NOMO-1 treated with DMSO at 0.1 percent for 48 hours (cell line): ENCODE results near the gene BEX3.
"Not testable (repeated sequence)": the region's sequence is repeated elsewhere in the genome, so short reads cannot be mapped to it uniquely, and the experiment has no call there.

Source experiments
- DNase-seq: peaks from one replicate; lab custom pipeline; 2025; ENCODE audit not compliant: unreplicated experiment; lab: John Stamatoyannopoulos, UW

The BEX3 gene

DNA sequence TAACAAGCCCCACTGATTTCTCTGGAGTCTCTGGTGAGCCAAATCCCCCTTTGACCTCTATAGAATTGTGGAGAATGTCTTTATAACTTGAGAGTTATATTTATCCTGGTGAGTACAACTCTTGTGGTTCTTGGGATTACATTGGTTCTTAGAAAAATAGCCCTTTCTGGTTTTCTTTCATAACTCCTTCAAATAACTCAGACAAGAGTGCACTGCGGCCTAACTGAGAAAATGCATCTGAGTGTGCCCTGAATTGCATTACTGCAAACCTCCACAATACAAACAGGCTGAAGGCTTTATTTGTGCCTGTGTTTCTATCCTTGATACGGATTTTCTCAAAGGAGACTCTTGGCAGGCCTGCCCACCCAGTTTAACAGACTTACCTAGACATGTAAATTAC lies 2.7 kb downstream of the BEX3 start:
- DNase-seq: no peak

DNA sequence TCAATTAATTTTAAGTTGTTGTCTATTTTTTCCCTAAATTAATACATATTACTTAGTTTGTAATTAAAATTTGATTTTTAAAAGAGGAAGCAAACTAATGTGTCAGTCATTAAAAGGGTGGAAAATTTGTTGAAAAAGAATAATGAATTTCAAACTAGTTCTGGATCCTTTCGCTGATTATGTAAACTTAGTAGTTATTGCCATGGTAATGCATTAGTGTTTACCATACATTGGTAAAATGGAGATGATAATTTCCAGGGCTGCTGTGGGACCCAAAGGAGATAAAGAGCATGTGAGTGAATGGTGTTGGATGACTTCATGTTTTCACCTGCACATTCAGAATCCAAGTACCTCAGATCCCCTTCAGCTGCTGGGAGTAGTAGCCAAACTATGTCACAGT lies 6.5 kb downstream of the BEX3 start:
- no peak for DNase-seq

DNA sequence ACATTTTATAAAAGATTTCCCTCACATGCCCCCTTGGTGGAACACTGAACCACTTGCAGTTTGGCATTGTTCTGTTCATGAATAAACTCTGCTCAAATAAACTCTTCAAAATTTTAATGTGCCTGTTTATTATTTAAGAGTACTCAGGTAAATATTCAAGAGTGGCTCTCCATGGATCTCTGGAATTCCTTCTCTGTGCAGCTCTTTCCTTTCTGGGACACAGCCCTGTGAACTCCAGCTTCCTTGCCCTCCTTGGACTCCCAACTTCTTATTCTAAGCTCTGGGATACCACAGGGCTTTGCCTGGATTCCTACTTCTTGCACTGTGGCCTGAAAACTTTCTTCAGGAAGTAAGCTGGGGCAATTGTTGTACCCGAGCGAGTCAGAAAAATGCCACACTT lies 8.3 kb downstream of the BEX3 start:
- no peak for DNase-seq

DNA sequence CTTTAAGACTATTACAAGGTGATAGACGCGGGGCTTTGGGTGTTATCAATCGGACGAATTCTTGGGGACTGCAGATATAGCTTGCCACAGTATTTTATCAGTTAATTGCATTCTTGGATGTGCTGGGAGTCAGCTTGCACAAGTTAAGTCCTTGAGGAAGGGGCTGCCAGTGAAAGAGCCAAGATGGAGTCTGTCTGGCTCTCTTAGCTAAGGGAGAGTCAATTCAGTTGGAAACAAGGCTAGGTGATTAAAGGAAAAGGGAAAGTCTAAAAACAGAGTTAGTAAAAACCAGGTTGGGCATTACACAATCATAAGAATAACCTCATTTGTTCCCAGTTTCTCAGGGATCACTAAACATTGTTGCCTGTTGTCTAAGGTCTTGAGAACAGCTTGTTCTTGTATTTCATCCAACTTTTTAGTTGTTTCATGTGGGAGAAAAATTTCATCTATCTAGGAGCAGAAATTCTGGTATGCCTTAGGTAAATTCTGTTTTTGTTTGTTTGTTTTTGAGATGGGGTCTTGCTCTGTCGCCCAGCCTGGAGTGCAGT lies 9.0 kb downstream of the BEX3 start:
- DNase-seq: not testable (repeated sequence)

DNA sequence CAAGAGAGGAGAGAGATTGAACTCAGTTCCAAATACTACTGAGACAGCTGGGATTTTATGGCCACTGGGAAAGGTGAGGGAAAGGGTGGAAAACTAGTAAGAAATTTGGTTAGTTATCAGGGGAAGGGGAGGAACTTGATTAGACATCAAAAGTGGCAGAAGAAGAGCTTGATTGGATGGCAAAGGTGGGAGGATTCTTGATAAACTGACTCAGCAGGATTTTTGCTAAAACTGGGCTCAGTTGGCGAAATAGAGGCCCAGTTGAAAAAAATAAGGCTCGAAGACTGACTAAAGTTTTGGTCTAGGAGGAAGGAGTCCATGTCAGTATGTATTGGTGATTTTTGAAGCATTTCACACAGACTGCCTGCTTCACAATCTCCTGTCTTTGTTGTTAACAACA lies 10.0 kb downstream of the BEX3 start:
- DNase-seq: no peak

DNA sequence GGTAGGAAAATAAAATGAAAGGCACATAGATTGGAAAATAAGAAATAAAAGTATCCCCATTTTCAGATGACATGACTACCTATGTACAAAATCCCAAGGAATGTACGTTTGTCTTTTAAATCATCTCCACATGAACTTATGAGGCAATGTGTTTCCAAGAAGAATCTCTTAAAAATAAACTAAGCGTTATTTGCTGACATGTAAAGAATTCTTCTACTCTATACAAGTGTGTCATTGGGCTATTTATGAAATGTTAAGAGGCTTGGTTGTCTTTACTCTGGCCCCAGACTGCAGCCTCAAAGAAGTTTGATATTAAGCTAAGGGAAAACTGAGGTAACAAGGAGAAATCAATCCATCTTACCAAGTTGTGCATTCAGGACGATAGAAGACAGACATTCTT lies 17.1 kb downstream of the BEX3 start:
- no peak for DNase-seq

DNA sequence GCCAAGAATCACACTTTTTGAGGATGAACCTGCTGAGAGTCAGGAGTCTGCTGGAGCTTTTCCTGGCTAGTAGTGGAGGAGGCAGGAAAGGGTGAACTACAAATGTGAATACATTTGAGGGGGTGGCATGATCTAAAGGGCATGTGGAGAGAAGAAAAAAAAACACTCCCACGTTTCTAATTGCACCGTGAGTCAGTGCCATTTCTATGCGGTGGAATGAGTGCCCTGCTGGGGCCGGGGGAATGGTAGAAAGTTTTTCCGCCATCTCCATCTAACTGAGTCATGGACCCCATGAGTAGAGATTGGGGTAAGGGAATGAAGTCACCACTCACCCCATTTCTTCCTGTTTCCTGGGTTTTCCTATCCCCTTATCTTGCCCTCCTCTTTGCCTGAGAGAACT lies 19.8 kb downstream of the BEX3 start:
- no peak for DNase-seq

DNA sequence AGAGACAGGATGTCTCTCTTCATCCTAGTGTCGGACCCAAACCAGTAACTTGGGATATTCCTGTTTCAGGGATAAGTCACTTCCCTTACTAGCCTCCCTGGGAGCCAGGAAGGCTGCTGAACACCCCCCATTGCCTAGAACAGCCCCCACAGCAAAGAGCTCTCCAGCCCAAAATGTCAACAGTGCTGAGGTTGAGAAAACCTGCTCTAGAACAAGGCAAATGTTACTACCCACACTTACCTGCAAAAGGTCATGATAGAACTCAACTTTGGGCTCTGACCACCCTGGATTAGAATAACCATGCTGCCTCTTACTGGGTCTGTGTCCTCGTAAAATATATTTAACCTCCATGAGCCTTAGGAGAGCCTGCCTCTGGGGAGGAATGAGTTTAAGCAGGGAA lies 20.3 kb downstream of the BEX3 start:
- no peak for DNase-seq

DNA sequence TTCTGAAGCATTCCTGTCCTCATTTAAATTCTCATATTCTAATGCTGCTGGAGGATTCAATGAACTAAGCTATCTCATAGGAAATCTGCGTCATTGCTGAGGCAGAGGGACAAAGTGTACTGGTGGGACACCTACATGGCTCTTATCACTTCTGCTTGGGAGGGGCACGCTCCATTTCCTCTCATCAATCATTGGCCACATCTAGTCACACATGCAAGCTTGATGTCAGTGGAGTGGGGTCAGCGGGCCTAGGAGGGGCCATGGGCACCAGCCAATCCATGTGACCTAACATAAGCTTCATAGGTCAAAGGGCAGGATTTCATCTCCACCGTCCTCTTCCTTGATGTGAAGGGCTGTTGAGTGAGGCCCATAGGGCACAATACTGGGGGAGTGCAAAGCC lies 21.4 kb downstream of the BEX3 start:
- no peak for DNase-seq

DNA sequence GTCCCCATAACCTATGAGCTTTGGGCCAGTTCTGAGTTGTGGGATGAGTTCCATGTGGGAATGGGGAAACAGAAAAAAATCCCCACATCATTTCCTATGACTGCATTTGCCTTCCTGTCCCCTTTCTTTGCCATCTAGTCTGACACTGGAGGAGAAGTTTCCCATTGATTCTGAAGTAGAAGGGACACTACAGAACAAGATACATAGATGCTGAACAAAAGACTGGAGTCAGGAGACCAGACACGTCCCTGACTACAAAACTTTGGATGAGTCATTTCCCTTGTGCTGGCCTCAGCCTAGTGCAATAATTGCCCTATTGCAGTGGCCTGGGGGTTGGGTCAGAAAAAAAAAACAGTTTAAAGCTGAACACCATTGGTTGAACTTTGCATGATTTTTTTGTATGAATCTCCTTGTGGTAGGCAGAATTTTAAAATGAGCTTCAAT lies 22.1 kb downstream of the BEX3 start:
- DNase-seq: peak; percentile 62

DNA sequence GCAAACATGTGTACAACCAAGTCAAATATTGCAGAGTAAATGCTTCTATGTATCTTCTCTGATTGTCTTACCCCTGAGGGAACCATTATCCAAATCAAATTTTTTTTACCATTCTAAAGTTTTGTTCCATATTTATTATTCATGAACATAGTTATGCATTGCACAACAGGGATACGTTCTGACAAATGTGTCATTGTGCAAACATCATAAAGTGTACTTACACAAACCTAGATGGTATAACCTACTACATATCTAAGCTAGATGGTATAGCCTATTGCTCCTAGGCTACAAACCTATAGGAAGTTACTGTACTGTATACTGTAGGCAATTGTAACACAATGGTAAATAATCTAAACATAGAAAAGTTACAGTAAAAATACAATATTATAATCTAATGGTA lies 23.4 kb downstream of the BEX3 start:
- no peak for DNase-seq

DNA sequence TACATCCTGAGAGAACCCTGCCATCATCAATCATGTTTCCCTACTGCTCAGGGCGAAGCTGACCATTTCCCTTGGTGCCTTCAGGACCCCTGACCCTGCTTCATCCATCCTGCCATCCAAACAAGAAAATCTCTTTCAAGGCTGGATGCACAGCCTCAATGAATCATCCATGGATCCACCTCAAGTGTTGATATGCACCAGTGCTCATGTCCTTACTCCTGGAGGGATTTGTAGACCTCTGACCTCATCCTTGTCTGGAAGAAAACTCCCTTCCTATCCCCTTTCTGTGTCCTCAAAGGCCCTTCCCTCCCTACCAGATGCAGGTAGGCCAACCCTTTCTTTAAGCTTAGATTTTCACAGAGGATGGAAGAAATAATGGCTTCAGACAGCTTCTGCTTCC lies 24.6 kb downstream of the BEX3 start:
- no peak for DNase-seq

DNA sequence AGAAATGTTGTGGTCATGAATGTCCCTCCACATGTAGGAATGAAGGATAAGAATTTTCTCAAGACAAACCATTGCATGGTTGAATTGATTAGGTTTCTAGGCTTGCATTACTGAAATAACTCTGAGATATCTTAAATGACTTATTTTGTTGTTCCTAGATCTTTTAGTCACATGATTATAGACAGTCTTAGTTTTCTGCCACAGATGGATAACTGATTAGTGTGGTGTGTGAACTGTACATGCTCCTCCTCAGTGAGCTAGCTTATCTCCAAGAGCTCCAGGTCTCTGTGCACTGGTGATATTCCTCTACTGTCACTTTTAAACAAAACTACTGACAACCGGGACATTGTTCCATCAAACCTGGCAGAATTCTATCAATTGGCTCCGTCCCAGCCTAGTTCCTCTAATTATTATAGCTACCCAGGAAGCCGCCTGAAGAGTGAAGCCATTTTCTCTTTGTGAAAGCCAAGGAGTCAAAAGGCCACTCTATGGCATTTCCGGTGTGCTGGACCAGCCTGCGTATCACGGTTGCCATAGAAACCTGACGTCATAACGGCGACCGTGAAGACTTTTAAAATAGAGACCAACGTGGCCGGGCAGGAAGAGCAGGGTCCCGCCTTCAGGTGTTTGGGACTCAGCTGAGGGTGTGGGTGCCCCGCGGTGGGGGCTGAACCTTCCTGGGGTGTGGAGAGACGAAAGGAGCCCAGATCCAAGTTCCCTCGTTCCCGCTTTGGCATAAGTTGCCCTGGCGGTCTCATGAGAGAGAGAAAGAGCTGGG lies 28.1 kb downstream of the BEX3 start:
- DNase-seq: peak; percentile 31

DNA sequence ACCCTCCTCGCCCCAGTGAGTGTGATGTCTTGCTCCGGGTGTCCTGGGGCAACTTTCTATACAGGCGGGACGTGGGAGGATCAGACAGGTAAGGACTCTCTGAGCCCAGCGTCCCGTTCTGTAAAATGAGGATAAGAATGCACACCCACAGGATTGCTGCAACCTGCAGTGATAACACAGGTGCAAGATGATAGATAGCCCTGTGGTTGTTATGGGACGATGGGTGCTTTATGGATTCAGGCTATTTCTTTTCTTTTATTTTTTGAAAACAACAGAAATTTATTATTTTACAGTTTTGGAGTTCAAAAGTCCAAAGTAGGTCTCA lies 28.6 kb downstream of the BEX3 start:
- DNase-seq: no peak

DNA sequence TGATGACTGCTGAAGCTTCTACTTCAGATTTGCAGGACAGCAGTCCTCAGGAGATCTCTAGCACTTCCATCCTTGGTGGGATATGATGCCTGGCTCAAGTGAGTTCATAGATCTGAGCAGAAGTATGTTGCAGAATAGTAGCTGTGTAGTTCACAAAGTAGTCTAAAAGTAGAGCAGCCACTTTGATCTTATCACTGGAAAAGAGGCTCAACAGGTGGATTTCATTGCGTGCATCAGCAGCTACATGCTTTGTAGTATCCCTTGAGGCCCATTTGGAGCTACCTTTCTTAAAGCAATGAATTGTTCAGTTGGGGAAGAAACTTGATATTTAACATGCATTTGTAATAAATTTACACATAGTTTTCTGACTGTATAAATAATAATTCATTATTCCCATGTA lies 29.9 kb downstream of the BEX3 start:
- no peak for DNase-seq

DNA sequence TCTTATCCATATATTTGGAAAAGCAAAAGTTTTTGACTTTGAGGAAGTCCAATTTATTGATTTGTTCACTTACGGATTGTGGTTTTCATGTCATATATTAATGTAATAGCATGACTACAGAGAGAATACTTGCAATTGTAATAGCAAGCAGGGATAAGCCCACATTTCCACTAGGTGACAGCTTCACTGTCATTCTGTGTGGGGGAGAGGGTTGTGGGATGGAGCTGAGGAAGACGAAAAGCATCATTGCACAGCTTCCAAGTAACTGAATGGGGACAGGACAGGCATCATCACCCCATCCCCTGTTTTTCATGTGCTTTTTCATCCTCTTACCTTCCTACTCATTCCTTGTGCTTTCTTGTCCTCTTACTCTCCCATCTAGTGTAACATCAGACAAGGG lies 31.4 kb downstream of the BEX3 start:
- no peak for DNase-seq

DNA sequence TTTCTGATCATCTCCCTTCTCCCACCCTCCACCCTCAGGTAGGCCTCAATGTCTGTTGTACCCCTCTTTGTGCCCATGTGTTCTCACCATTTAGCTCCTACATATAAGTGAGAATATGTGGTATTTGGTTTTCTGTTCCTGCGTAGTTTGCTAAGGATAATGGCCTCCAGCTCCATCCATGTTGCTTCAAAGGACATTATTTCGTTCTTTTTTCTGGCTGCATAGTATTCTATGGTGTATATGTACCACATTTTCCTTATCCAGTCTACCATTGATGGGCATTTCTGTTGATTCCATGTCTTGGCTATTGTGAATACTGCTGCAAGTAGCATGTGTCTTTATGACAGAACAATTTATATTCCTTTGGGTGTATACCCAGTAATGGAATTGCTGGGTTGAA lies 35.4 kb downstream of the BEX3 start:
- not testable (repeated sequence) for DNase-seq

DNA sequence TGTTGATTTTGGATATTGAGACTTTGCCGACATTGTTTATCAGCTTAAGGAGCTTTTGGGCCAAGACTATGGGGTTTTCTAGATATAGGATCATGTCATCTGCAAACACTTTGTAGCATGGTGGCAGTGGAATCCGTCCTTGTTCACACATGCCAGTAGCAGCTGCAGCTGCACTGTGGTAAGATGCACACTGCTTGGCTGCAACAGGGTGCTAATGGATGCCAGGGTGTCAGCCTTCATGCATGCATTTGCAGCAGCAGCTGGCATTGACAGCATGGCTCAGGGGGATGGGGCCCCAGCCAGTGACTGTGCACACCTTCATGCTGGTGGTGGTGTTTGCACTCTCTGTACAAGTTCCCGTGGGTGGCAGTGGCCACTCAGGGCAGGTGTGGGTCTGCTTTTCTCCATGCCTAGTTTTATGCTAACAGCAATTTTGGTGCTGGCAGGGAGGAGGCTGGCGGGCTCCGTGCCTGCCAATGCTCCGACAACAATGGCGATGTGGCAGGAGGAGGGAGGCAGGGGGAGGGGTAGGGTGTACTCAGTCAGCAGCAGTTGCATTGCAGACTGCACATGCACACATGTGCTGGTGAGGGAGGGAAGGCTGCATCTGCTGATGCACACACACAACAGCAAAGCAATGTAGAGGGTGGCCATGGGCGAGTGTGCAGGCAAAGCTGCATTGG lies 37.5 kb downstream of the BEX3 start:
- no peak for DNase-seq

DNA sequence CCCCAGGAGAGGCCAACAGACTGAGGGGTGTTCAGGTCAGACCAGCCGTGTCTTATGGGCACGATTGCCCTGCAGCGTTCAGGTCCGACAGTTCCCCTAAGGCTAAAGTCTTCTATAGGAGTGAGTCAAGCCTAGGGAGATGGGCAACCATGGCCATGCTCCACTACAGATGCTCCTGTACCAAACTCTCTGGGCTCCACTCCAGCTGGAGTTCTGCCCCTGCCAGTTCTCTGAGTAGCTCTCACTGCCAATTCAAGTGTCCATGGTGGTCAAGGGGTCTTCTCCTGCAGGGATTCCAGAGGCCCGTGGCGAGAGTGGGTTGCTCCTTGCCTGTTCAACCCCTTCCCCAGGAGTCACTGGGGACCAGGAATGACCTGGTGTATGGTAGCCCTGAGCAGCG lies 38.2 kb downstream of the BEX3 start:
- no peak for DNase-seq

DNA sequence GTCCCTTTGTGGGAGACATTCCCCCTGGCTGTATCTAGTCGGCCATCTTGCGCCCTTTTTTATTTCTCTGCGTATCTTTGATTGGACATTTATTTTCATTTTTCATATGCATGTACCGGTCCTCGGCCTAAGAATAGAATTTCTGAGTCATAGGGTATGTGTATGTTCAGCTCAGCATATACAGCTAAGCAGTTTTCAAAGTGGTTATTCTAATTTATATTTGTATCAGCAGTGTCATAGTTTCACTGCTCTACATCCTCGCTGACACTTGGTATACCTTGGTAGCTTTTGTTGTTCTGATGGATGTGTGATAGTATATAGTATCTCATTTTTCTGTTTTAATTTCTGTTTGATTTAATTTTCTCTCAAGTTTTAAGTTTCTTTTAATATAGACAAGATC lies 38.7 kb downstream of the BEX3 start:
- no peak for DNase-seq

DNA sequence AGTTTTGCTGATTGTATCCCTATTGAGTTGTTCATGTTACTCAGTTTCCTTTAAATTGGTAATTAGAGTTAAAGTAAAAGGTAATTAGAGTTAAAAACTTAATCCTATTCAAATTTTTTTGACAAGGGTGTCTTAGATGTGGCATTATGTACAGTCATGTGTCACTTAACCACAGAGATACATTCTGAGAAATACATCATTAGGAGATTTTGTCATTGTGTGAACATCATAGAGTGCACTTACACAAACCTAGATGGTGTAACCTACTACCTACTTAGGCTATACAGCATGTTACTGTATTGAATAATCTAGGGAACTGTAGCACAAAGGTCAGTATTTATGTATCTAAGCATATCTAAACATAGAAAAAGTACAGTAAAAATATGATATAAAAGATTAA lies 39.2 kb downstream of the BEX3 start:
- DNase-seq: no peak

DNA sequence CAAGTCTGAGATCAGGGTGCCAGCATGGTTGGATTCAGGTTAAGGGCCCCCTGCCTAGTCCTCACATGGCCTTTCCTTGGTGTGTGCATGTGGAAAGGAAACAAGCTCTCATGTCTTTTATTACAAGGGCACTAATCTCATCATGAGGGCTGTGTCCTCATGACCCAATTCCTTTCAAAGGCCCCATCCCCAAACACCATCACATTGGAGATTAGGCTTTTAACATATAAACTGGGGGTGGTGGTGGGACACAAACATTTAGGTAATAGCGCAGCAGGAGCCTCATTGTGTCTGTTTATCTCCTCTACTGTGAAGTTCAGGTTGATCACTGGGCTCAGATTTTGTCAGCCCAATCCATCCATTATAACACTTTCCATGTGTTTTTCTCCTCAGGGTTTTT lies 41.0 kb downstream of the BEX3 start:
- DNase-seq: no peak

DNA sequence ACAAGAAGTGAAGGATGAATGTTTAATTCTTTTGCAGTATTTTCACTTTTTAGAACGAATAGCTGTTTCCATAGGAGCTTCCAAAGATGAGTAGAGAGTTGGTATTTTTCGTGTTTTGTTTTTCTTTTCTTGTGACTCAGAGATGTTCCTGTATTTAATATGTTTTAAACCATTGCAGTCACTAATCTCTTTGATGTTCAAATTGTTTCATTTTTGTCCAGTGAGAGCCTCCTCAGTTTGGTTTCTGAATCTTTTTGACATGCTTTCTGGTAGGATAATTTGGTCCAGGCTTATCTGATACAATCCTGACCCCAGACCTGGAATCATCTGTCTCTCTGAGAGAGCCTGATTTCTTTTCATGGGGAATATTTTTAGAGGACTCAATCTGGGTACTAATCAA lies 41.6 kb downstream of the BEX3 start:
- DNase-seq: no peak
